ENCODE results near the gene PSMD1.

DNA sequence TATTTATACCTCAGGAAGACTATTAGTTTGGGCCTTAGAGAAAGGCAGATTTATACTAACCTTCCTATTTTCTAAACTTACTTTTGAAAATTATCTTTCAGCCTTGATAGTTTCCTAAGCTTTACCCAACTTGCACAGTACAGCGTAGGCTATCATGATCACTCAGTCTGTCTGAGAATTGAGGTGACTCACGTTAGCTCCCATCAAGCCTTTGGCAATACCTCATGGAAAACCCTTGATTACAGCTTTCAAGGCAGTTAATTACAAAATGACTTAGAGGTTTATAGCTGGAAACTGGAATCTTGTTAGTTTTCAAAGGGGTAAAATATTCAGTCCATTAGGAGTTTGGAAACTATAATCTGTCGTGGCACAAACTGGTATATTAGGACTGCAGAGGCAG is 115.4 kb downstream of the PSMD1 start:
- TF ChIP-seq, protein P1, sequence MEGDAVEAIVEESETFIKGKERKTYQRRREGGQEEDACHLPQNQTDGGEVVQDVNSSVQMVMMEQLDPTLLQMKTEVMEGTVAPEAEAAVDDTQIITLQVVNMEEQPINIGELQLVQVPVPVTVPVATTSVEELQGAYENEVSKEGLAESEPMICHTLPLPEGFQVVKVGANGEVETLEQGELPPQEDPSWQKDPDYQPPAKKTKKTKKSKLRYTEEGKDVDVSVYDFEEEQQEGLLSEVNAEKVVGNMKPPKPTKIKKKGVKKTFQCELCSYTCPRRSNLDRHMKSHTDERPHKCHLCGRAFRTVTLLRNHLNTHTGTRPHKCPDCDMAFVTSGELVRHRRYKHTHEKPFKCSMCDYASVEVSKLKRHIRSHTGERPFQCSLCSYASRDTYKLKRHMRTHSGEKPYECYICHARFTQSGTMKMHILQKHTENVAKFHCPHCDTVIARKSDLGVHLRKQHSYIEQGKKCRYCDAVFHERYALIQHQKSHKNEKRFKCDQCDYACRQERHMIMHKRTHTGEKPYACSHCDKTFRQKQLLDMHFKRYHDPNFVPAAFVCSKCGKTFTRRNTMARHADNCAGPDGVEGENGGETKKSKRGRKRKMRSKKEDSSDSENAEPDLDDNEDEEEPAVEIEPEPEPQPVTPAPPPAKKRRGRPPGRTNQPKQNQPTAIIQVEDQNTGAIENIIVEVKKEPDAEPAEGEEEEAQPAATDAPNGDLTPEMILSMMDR (IDR thresholded peaks at IDR 0.05): no peak
- TF ChIP-seq POLR2A (IDR thresholded peaks at IDR 0.05): no peak
